GM06990 (cell line): ENCODE data around the gene BCAS3.

ENCODE experiments used
- DNase-seq: peaks from one replicate; pipeline ENCODE4 v3.0.0-alpha.2; 2011; ENCODE audit not compliant: insufficient read length; ENCODE audit errors: extremely low read depth
- H3K27me3 ChIP-seq: replicated peaks from 2 replicates; pipeline ENCODE4 v1.6.0; 2011; ENCODE audit warnings: low read length; ENCODE audit not compliant: control insufficient read depth, insufficient read depth
- H3K36me3 ChIP-seq: 2 replicates; pipeline ENCODE4 v1.5.1; 2011; ENCODE audit warnings: low read length; ENCODE audit not compliant: control insufficient read depth, insufficient read depth
- H3K4me3 ChIP-seq: replicated peaks from 2 replicates; pipeline ENCODE4 v1.5.1; 2011; ENCODE audit warnings: low read depth, mild to moderate bottlenecking, control low read depth, low read length
- CTCF ChIP-seq: IDR thresholded peaks from 2 replicates; pipeline ENCODE4 v1.5.1; 2011; ENCODE audit warnings: low read length, control low read depth, mild to moderate bottlenecking, inconsistent platforms; ENCODE audit not compliant: insufficient read depth, poor library complexity, severe bottlenecking

The BCAS3 gene

GRCh38 chr17:60677308-60678117, at the start of gene BCAS3:
Gene BCAS3 (plus strand): TSS chr17:60677851.
- TF ChIP-seq CTCF, result no peak
- H3K27me3 ChIP-seq, result no peaks in the 10 kb centered on the region
- peak within 1 kb of the TSS; percentile 80 for H3K4me3 ChIP-seq
- no peaks in the 10 kb centered on the region for H3K36me3 ChIP-seq
- DNase-seq, result peak; percentile 91

GRCh38 chr17:60628252-60628889, 49.3 kb upstream of the BCAS3 start:
- H3K36me3 ChIP-seq, result peaks cover 4% of the 10 kb centered on the region
- no peak for DNase-seq
- H3K27me3 ChIP-seq, result no peaks in the 10 kb centered on the region
- H3K4me3 ChIP-seq, result no peak overlapping the region
- no peak for TF ChIP-seq CTCF

GRCh38 chr17:60629120-60629519, 48.5 kb upstream of the BCAS3 start:
- Histone ChIP-seq H3K36me3 (peaks cover 4% of the 10 kb centered on the region), H3K4me3 (no peak overlapping the region), H3K27me3 (no peaks in the 10 kb centered on the region)
- no peak for TF ChIP-seq CTCF
- DNase-seq, result no peak

GRCh38 chr17:60630352-60630751, 47.3 kb upstream of the BCAS3 start:
- DNase-seq, result no peak
- no peaks in the 10 kb centered on the region for H3K27me3 ChIP-seq
- TF ChIP-seq CTCF, result no peak
- no peak overlapping the region for H3K4me3 ChIP-seq
- H3K36me3 ChIP-seq, result peaks cover 4% of the 10 kb centered on the region

GRCh38 chr17:60631119-60631518, 46.5 kb upstream of the BCAS3 start:
- H3K36me3 ChIP-seq, result peaks cover 6% of the 10 kb centered on the region
- no peaks in the 10 kb centered on the region for H3K27me3 ChIP-seq
- H3K4me3 ChIP-seq, result no peak overlapping the region
- no peak for TF ChIP-seq CTCF
- DNase-seq, result no peak
